ENCODE measurements around the gene CYP24A1. TPM values are rescaled to one million over a fixed set of nuclear protein-coding genes. Genes with fewer than 3 reads are reported as not detected.

Gene CYP24A1
- total RNA-seq, 4 donors from 2014 or later = not detected

DNA sequence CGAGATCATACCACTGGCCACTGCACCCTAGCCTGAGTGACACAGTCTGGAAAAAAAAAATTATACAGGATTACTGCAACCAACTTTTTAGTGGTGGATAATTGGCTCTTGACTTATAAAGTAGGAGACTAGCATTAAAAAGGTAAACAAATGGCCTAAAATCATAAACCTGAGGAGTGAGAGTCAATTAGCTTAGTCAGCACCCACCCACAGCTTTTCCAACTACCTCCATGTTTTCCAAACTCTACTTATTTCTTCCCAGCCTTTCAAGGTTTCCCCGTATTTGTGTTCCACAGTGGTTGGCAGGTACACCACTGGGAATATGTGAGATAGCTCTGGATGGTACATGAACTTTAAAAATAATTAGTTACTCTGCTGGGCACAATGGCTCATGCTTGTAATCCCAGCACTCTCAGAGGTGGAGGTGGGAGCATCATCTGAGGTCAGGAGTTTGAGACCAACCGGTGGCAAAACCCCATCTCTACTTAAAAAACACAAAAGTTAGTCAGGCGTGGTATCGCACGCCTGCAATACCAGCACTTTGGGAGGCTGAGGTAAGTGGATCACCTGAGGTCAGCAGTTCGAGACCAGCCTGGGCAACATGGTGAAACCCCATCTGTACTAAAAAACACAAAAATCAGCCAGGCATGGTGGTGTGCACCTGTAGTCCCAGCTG, 6.7 kb downstream of the CYP24A1 start:
- intact Hi-C loops (cut with DNase I; ENCODE audit: low total_unique reads) = no loop called here
- 68 to 86% methylated on average over 3 to 7 of the region's 7 CpGs for WGBS, 2 donors (ENCODE audit: low coverage in 1 of 2)
- TF ChIP-seq POLR2AphosphoS5 (IDR thresholded peaks at IDR 0.05) = no peak
- TF ChIP-seq, protein P1, sequence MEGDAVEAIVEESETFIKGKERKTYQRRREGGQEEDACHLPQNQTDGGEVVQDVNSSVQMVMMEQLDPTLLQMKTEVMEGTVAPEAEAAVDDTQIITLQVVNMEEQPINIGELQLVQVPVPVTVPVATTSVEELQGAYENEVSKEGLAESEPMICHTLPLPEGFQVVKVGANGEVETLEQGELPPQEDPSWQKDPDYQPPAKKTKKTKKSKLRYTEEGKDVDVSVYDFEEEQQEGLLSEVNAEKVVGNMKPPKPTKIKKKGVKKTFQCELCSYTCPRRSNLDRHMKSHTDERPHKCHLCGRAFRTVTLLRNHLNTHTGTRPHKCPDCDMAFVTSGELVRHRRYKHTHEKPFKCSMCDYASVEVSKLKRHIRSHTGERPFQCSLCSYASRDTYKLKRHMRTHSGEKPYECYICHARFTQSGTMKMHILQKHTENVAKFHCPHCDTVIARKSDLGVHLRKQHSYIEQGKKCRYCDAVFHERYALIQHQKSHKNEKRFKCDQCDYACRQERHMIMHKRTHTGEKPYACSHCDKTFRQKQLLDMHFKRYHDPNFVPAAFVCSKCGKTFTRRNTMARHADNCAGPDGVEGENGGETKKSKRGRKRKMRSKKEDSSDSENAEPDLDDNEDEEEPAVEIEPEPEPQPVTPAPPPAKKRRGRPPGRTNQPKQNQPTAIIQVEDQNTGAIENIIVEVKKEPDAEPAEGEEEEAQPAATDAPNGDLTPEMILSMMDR (IDR thresholded peaks at IDR 0.05) = no peak
- no peak for TF ChIP-seq POLR2A (IDR thresholded peaks at IDR 0.05)
- no peak for TF ChIP-seq EP300 (IDR thresholded peaks at IDR 0.05; ENCODE audit: low read depth)
- in situ Hi-C loops (cut with MboI; ENCODE audit: low pct_ligation_motif_present in 1 of 4, low pct_unique_long_range_greater_than_20kb in 1 of 4, low sequenced_read_pairs in 3 of 4) = no loop called here
- H3K27me3 ChIP-seq = peaks cover 59% of the 10 kb centered on the region
- H3K27ac ChIP-seq = no peak overlapping the region
- no peaks in the 10 kb centered on the region for H3K4me1 ChIP-seq
- no peaks in the 10 kb centered on the region for H3K9me3 ChIP-seq
- no peaks in the 10 kb centered on the region for H3K36me3 ChIP-seq
- H3K4me3 ChIP-seq = no peak overlapping the region
- no peak for DNase-seq

DNA sequence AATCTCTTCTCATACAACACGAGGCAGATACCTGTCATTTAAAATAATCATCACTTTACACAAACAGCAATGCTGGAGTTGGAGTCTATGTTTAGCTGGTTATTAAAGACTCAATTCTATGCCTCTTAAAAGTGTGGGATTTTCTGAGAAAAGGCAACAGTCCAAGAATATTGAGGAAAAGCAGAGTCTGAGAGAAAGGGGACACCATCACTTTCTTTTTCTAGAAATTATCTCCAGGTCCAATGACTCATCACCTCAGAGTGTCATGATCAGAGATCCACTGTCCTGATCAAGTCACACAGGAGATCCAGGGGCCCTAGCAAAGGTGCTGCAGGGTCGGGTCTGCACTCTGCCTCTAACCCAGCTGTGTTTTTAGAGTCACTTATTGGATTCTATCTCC, 8.0 kb downstream of the CYP24A1 start:
- H3K36me3 ChIP-seq = no peaks in the 10 kb centered on the region
- in situ Hi-C loops (cut with MboI; ENCODE audit: low pct_ligation_motif_present in 1 of 4, low pct_unique_long_range_greater_than_20kb in 1 of 4, low sequenced_read_pairs in 3 of 4) (no loop called here), intact Hi-C loops (cut with DNase I; ENCODE audit: low total_unique reads) (no loop called here)
- no peaks in the 10 kb centered on the region for H3K9me3 ChIP-seq
- TF ChIP-seq POLR2A (IDR thresholded peaks at IDR 0.05) = no peak
- TF ChIP-seq EP300 (IDR thresholded peaks at IDR 0.05; ENCODE audit: low read depth) = no peak
- TF ChIP-seq, protein P1 (IDR thresholded peaks at IDR 0.05) = no peak
- no peak for TF ChIP-seq POLR2AphosphoS5 (IDR thresholded peaks at IDR 0.05)
- peaks cover 46% of the 10 kb centered on the region for H3K27me3 ChIP-seq
- 48 to 83% methylated on average over 1 to 2 of the region's 2 CpGs for WGBS, 2 donors (ENCODE audit: low coverage in 1 of 2)
- H3K27ac ChIP-seq = no peak overlapping the region
- no peaks in the 10 kb centered on the region for H3K4me1 ChIP-seq
- no peak for DNase-seq
- H3K4me3 ChIP-seq = no peak overlapping the region

DNA sequence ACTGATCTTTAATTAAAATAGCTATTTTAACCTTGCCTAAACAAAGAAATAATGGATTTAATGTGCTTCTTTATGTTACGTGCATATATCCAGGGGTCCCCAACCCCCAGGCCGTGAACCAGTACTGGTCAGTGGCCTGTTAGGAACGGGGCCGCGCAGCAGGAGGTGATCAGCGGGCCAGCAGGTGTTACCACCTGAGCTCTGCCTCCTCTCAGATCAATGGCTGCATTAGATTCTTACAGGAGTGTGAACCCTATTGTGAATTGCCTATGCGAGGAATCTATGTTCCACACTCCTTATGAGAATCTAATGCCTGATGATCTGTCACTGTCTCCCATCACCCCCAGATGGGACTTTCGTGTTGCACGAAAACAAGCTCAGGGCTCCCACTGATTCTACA, 8.8 kb downstream of the CYP24A1 start:
- H3K4me1 ChIP-seq = no peaks in the 10 kb centered on the region
- no peaks in the 10 kb centered on the region for H3K36me3 ChIP-seq
- intact Hi-C loops (cut with DNase I; ENCODE audit: low total_unique reads) = no loop called here
- no peak overlapping the region for H3K4me3 ChIP-seq
- TF ChIP-seq POLR2A (IDR thresholded peaks at IDR 0.05) (no peak), POLR2AphosphoS5 (IDR thresholded peaks at IDR 0.05) (no peak), EP300 (IDR thresholded peaks at IDR 0.05; ENCODE audit: low read depth) (no peak)
- TF ChIP-seq, protein P1 (IDR thresholded peaks at IDR 0.05) = no peak
- peaks cover 38% of the 10 kb centered on the region for H3K27me3 ChIP-seq
- WGBS, 2 donors (ENCODE audit: low coverage in 1 of 2) = 96 to 100% methylated on average over 1 to 9 of the region's 9 CpGs
- in situ Hi-C loops (cut with MboI; ENCODE audit: low pct_ligation_motif_present in 1 of 4, low pct_unique_long_range_greater_than_20kb in 1 of 4, low sequenced_read_pairs in 3 of 4) = no loop called here
- no peak for DNase-seq
- no peaks in the 10 kb centered on the region for H3K9me3 ChIP-seq
- no peak overlapping the region for H3K27ac ChIP-seq

DNA sequence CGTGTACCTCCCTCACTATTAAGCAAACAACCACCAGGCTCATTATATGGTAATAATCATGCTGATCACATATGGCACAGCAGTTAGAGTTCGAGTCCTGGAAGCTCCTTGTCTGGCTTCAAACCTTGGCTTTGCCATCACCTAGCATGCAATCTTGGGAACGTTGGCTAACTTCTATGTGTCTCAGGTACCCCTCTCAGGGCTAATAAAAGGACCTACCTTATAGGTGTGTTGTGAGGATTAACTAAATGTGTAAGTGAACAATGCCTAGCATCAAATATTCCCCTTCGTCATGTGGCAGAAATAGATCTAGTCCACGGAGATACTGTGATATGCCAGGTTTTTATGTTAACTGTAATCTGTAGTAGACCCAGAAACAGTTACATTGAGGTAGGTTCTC, 10.4 kb downstream of the CYP24A1 start:
- H3K9me3 ChIP-seq = no peaks in the 10 kb centered on the region
- no peaks in the 10 kb centered on the region for H3K36me3 ChIP-seq
- no peaks in the 10 kb centered on the region for H3K4me1 ChIP-seq
- TF ChIP-seq, protein P1 (IDR thresholded peaks at IDR 0.05) = no peak
- TF ChIP-seq EP300 (IDR thresholded peaks at IDR 0.05; ENCODE audit: low read depth) (no peak), POLR2A (IDR thresholded peaks at IDR 0.05) (no peak), POLR2AphosphoS5 (IDR thresholded peaks at IDR 0.05) (no peak)
- WGBS, 2 donors (ENCODE audit: low coverage in 1 of 2) = 76 to 85% methylated on average over 5 of the region's 5 CpGs
- intact Hi-C loops (cut with DNase I; ENCODE audit: low total_unique reads) = no loop called here
- H3K27ac ChIP-seq = no peak overlapping the region
- H3K4me3 ChIP-seq = no peak overlapping the region
- peaks cover 25% of the 10 kb centered on the region for H3K27me3 ChIP-seq
- in situ Hi-C loops (cut with MboI; ENCODE audit: low pct_ligation_motif_present in 1 of 4, low pct_unique_long_range_greater_than_20kb in 1 of 4, low sequenced_read_pairs in 3 of 4) = no loop called here
- DNase-seq = no peak
